BE2C (cell line): ENCODE data around the gene VPS37C.

Source experiments
- DNase-seq: peaks from one replicate; pipeline ENCODE4 v3.0.0-alpha.2; 2020
- H3K27me3 ChIP-seq: fragments of 250-450 bp; sonication (Bioruptor Pico); 2 replicates; pipeline ENCODE4 v1.5.1; 2020; ENCODE audit warnings: mild to moderate bottlenecking
- H3K36me3 ChIP-seq: fragments of 250-450 bp; sonication (Bioruptor Pico); 2 replicates; pipeline ENCODE4 v1.5.1; 2020; ENCODE audit warnings: mild to moderate bottlenecking
- H3K4me1 ChIP-seq: fragments of 250-450 bp; sonication (Bioruptor Pico); 2 replicates; pipeline ENCODE4 v1.5.1; 2020
- H3K4me3 ChIP-seq: 2 replicates; pipeline ENCODE4 v1.5.1; 2011; ENCODE audit warnings: low read depth, low read length
- H3K9me3 ChIP-seq: fragments of 250-450 bp; sonication (Bioruptor Pico); 2 replicates; pipeline ENCODE4 v1.5.1; 2020
- TF ChIP-seq, protein P1 (sequence below): IDR thresholded peaks from 2 replicates; pipeline ENCODE4 v1.5.1; 2012; ENCODE audit warnings: mild to moderate bottlenecking, low read depth, low read length

The VPS37C gene

DNA sequence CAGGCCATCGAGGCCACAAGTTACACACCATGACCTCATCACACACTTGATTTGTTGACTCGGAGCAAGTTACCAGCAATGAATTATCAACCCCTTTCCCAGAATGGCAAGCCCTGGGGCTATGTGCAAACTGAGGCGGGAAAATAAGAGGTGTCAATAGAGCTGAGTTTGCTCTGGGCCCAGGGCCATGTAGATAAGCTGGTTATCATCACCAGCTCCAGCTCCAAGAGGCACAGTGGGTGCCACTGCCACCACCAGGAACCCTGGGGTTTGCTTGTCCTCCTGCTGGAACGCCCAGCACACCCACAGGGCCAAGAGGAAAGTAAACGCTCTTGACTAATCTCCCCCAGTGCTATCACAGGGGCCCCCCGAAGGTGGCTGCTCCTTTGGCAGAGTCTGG is 13.0 kb upstream of the VPS37C start:
- H3K4me1 ChIP-seq, result no peaks in the 10 kb centered on the region
- DNase-seq, result no peak
- no peaks in the 10 kb centered on the region for H3K9me3 ChIP-seq
- no peaks in the 10 kb centered on the region for H3K36me3 ChIP-seq
- TF ChIP-seq, protein P1, sequence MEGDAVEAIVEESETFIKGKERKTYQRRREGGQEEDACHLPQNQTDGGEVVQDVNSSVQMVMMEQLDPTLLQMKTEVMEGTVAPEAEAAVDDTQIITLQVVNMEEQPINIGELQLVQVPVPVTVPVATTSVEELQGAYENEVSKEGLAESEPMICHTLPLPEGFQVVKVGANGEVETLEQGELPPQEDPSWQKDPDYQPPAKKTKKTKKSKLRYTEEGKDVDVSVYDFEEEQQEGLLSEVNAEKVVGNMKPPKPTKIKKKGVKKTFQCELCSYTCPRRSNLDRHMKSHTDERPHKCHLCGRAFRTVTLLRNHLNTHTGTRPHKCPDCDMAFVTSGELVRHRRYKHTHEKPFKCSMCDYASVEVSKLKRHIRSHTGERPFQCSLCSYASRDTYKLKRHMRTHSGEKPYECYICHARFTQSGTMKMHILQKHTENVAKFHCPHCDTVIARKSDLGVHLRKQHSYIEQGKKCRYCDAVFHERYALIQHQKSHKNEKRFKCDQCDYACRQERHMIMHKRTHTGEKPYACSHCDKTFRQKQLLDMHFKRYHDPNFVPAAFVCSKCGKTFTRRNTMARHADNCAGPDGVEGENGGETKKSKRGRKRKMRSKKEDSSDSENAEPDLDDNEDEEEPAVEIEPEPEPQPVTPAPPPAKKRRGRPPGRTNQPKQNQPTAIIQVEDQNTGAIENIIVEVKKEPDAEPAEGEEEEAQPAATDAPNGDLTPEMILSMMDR, result no peak
- peaks cover 6% of the 10 kb centered on the region; the same call in 1 of the 2 replicates for H3K27me3 ChIP-seq
- H3K4me3 ChIP-seq, result no peak overlapping the region

DNA sequence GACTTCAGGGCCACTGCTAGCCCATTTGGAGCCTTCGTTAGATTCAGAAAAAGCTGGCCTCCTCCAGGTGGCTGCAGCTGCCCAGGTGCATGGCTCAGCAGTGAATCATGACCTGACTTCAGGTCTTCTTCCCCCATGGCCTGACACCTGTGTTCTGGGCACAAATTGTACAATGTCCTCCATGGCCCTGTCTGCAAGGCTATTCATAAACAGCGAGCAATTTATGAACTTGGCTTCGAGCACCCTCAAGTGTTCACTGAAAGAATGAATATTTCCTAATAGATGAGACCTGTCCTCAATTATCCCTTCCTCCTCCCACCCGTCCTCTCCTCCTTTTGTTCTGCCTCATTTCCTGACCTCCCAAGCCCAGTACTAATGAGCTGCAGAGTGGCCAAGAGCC is 12.2 kb upstream of the VPS37C start:
- no peak overlapping the region for H3K4me3 ChIP-seq
- TF ChIP-seq, protein P1, result peak; percentile 30
- H3K9me3 ChIP-seq, result no peaks in the 10 kb centered on the region
- no peaks in the 10 kb centered on the region for H3K36me3 ChIP-seq
- DNase-seq, result no peak
- H3K4me1 ChIP-seq, result no peaks in the 10 kb centered on the region
- H3K27me3 ChIP-seq, result peaks cover 6% of the 10 kb centered on the region; the same call in 1 of the 2 replicates

DNA sequence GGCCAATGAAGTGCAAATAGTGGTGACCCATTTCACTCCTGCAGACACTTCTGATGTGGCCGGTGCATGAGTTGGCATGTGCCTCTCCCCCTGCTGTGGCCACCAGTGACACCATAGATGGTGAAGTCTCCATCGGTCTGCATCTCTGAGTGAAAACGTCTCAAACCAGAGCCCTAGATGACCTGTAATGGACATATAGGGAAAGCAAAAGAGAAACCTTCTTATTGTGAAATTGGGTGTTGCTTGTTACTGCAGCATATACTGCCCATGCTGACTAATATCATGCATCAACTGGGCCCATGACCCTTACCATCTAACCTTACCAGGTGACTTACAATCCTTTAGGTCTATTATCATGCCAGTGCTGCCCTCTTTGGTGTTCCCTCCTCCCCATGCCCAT is 11.7 kb upstream of the VPS37C start:
- peaks cover 6% of the 10 kb centered on the region; the same call in 1 of the 2 replicates for H3K27me3 ChIP-seq
- no peak for DNase-seq
- no peaks in the 10 kb centered on the region for H3K9me3 ChIP-seq
- H3K4me3 ChIP-seq, result no peak overlapping the region
- TF ChIP-seq, protein P1, result no peak
- H3K4me1 ChIP-seq, result no peaks in the 10 kb centered on the region
- H3K36me3 ChIP-seq, result no peaks in the 10 kb centered on the region

DNA sequence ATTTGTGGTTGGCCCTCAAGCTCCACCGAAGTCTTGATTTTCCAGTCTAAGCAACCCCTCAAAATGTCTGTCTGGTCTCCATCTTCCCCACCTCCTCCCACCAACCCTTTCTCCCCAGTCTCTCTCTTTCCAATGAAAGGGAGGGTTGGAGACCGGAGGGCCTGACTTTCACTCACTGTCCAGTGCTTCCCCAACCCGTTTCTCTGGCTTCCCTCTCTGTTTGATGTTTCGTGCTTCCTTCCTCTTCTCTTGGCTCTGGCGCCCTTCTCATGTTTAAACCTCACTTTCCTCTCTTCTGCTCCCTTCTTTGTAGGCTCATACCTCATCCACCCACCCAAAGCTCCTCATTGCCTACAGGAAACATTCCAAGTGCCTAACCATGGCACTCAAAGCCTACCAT is 11.1 kb upstream of the VPS37C start:
- peaks cover 6% of the 10 kb centered on the region; the same call in 1 of the 2 replicates for H3K27me3 ChIP-seq
- DNase-seq, result no peak
- H3K4me3 ChIP-seq, result no peak overlapping the region
- TF ChIP-seq, protein P1, result no peak
- H3K4me1 ChIP-seq, result no peaks in the 10 kb centered on the region
- H3K9me3 ChIP-seq, result no peaks in the 10 kb centered on the region
- no peaks in the 10 kb centered on the region for H3K36me3 ChIP-seq

DNA sequence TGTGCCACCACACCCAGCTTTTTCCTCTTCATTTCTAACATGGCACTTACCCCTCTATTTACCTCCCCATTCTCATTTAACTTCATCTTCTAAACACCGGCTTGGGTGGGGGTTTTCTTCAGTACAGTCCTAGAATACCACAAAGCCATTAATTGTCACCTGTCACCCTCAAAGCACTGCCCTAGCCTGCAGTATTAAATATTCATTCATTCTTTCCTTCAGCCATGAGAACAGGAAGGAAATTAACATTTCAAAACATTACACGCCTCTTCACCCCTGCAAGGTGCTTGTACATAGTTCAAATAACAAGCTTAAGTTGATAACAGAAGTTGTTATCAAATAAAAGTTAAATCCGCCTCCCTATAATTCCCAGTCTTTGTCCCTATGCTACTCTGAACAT is 10.7 kb upstream of the VPS37C start:
- Histone ChIP-seq H3K9me3 (no peaks in the 10 kb centered on the region), H3K4me1 (no peaks in the 10 kb centered on the region), H3K36me3 (no peaks in the 10 kb centered on the region), H3K27me3 (peaks cover 6% of the 10 kb centered on the region; the same call in 1 of the 2 replicates), H3K4me3 (no peak overlapping the region)
- no peak for DNase-seq
- TF ChIP-seq, protein P1, result no peak

DNA sequence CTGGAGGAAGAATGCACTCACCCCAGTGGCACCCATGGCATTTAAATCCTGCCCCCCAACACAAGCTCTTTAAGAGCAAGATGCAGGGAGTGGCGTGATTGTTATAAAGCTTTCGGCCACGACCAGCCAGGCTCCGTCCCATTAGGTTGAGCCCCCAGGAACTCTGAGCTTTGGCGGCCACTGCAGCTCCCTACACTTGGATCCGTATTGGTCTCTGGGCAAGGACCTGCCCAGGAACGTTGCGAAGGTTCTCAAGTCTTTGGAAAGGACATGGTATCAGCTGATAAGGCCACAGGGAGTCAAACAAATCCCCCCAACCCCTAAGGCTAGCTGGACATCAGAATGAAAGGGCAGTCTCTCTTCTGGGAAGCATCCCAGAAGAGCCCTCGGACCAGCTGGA is 9.3 kb upstream of the VPS37C start:
- peaks cover 6% of the 10 kb centered on the region; the same call in 1 of the 2 replicates for H3K27me3 ChIP-seq
- no peak overlapping the region for H3K4me3 ChIP-seq
- DNase-seq, result no peak
- no peaks in the 10 kb centered on the region for H3K9me3 ChIP-seq
- TF ChIP-seq, protein P1, result no peak
- H3K36me3 ChIP-seq, result no peaks in the 10 kb centered on the region
- no peaks in the 10 kb centered on the region for H3K4me1 ChIP-seq
